GM21447 (cell line): ENCODE results near the gene TRIM68.

ENCODE experiments used
- ATAC-seq: cut with Tn5 transposase; IDR thresholded peaks from one replicate; pipeline ENCODE4 v1.9.1; 2021; ENCODE audit not compliant: unreplicated experiment

Gene TRIM68

GRCh38 chr11:4607781-4608666 lies at the start of gene TRIM68:
Gene TRIM68 (minus strand): TSS chr11:4608231. CDS start chr11:4605504, 2,727 bp downstream.
- peak; percentile 100 for ATAC-seq

DNA sequence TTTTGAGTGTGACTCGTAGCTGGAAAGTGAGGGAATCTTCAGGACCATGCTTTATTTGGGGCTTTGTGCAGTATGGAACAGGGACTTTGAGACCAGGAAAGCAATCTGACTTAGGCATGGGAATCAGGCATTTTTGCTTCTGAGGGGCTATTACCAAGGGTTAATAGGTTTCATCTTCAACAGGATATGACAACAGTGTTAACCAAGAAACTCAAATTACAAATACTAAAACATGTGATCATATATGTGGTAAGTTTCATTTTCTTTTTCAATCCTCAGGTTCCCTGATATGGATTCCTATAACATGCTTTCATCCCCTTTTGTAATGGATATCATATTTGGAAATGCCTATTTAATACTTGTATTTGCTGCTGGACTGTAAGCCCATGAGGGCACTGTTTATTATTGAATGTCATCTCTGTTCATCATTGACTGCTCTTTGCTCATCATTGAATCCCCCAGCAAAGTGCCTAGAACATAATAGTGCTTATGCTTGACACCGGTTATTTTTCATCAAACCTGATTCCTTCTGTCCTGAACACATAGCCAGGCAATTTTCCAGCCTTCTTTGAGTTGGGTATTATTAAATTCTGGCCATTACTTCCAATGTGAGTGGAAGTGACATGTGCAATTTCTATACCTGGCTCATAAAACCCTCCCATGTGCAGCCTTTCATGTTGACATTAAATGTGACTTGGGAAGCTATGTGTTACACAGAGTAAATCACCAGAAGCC lies 46.8 kb upstream of the TRIM68 start:
- no peak for ATAC-seq

GRCh38 chr11:4647766-4648165 lies 39.7 kb upstream of the TRIM68 start:
- ATAC-seq, result no peak

- no peak for ATAC-seq
Observed at GRCh38 chr11:4645974-4646373, 37.9 kb upstream of the TRIM68 start.

- no peak for ATAC-seq
Observed at GRCh38 chr11:4644233-4644632, 36.2 kb upstream of the TRIM68 start.

DNA sequence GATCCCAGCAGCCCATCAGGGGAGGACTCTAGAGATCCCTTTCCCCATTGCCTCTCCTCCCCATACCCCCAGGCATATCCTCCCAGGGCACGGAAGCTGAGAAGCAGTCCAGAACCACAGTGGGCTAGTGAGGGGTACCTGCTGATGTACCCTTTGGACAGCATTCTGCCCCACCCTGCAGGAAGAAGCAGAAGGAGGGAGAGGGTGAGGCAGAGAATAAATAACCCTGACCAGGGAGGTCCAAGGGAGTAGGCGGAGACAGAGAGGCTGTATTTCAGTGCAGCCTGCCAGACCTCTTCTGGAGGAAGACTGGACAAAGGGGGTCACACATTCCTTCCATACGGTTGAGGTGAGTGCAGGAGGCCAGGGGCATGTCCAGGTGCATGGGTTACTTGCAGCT lies 35.7 kb upstream of the TRIM68 start, which contains the start of gene OR51E1:
OR51E1 (plus strand) TSS at position 301 of the 400 bp plus-strand sequence. CDS start 8,545 bp downstream, outside the sequence.
- ATAC-seq, result no peak

DNA sequence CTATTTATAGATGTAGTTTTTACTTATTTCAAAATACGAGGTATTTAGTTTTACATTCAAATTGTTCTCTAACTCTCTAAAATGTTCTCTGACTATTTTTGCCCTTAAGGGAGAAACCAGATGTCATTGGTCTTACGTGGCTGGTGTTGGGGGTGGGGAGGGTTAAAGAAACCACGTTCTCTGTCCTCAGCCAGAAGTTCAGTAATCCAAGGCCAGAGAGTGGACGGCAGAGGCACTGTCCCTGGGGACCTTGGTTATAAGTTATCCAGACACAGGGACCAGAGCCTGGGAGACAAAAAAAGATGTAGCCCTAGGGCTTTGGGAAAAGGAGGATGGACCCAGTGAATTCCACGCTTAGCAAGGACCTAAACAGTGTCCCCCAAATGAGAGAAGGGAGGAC lies 35.0 kb upstream of the TRIM68 start:
- no peak for ATAC-seq

DNA sequence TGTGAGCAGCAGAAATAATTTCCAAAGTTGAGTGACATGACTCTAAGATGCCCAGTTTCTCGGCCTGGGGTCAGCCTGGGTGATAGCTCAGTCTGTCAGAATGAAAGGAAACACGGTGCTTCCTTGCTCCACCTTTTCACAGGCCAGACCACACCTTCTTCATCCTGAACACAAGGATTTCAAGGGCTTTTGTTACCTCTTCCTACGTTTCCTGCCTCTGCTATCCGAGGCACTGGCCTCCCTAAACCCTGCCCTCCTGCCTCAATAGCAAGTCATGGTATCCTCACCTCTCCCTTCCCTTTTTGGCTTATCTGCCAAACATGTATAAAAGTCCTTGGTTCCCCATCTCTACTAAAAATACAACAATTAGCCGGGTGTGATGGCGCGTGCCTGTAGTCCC lies 34.0 kb upstream of the TRIM68 start:
- ATAC-seq, result no peak

GRCh38 chr11:4641501-4641900 lies 33.5 kb upstream of the TRIM68 start:
- no peak for ATAC-seq

GRCh38 chr11:4639931-4640330 lies 31.9 kb upstream of the TRIM68 start:
- ATAC-seq, result no peak

DNA sequence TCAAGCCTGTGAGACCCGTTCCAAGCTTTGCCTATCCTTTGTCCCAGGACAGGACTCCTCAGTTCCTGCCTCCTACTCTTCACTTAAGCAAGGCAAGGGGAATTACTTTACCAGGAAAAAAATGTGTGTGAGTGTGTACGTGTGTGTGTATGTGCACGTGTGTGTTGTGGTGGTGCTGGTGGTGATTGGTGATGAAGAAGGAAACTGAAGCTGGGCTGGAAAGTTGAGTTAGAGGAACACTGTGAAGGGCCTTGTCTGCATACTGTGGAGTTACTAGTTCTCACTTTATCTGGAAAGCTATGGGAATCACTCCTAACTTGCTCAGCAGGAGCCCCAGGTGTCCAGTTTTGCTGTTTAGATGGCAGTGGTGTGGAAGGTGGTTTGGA lies 29.6 kb upstream of the TRIM68 start:
- no peak for ATAC-seq

- ATAC-seq, result peak; percentile 93
Observed at GRCh38 chr11:4636962-4637661, 29.1 kb upstream of the TRIM68 start, which contains the start of gene OR51D1. Gene OR51D1 (plus strand): TSS chr11:4637477. CDS start chr11:4639791, 2,314 bp downstream.

DNA sequence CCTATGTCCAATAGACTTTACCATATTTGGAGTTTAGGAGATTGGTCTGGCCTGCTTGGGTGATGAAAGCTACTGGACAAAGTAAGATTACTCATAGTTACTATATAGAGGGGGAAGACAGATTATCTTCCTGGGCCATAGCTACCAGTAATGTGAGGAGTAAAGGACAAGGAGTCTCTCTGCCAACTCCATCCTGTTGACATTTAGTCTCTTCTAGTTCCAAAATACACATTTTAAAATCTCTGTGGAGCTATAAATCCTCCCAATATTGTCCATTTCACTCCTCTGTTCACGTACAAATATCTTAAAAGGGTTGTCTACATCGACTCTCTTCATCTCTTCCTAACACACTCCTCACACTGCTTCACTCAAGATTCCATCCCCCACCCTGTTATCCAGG lies 28.1 kb upstream of the TRIM68 start:
- no peak for ATAC-seq

DNA sequence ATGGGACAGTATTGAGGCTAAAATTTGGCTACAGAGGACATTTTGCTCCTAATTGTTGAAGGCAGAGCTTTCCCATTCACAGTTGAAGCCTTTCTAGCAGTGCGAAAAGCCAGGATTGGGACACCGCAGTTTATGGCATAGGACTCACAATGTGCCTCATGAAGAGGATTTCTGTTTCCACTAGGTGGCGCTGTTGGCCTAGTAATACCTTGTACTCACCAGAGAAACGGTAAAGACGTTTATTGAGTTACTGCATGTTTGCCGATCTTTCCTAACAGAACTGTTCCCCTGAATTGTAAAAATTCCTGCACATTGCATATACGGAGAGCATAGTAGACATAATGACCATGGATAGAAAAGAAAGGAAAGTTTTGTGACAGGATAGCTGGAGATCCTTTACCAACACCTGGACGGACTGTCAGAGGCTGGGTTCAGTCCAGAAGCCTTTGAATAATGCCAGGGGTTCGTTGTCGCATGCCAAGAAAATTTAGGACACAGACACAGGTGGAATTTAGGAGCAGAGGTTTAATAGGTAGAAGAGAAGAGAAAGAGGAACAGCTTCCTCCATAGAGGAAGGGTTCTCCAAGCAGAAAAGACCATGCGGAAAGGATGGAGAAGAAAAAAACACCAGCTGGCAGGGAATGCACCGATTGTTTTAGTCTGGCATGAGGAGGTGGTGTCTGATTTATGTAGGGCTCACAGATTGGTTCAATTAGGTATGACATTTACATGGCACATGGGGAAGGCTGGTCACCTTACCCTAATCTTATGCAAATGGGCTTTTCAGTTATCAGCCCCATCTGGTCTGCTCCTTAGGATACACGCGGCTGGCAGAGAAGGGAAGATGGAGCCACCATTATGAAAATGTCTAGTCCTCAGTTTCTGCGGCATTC lies 18.4 kb upstream of the TRIM68 start:
- no peak for ATAC-seq

GRCh38 chr11:4619514-4619913 lies 11.5 kb upstream of the TRIM68 start:
- ATAC-seq, result no peak

DNA sequence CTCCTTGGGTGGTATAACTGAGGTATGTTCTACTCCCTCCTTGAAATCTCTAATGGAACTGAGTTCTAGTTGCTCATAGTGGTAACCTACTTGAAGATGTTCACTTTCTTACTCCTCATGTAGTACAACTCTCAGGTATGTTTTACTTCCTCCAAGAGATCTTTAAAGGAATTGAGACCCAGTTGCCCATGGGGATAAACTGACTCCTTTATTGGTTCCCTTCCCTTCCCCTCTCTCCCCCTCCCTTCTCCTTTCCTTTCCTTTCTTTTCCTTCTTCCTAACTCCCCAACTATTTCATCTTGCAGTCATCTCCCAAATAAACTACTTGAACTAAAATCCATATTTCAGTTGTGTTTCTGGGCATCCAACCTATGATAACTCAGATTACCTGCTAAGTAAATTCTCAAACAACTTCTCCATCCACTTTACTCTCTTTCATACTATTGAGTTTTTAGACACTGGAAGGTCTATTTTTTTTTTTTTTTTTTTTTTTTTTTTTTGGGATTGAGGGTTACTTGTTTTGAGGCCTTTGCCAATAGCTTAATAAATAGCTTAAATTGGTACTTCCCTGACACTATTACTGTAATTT lies 7.9 kb upstream of the TRIM68 start:
- no peak for ATAC-seq

DNA sequence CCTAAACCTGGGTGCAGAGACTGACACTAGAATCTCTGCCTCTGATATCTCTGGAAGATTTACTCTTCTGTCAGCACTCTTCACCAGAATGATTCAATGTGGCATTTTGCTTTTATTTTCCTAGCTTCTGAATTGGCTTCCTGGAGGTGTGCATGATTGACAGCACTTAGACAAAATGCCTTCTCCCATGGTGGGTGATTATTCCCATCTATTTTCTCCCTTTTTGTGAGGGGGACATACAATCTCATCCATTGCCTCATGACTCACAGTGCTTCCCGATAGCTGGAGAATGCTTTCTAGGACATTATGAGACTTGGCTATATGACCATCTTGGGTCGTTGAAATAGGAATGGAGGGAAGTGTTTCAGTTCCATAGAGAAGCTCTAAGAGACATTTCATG lies 4.0 kb upstream of the TRIM68 start:
- ATAC-seq, result no peak

DNA sequence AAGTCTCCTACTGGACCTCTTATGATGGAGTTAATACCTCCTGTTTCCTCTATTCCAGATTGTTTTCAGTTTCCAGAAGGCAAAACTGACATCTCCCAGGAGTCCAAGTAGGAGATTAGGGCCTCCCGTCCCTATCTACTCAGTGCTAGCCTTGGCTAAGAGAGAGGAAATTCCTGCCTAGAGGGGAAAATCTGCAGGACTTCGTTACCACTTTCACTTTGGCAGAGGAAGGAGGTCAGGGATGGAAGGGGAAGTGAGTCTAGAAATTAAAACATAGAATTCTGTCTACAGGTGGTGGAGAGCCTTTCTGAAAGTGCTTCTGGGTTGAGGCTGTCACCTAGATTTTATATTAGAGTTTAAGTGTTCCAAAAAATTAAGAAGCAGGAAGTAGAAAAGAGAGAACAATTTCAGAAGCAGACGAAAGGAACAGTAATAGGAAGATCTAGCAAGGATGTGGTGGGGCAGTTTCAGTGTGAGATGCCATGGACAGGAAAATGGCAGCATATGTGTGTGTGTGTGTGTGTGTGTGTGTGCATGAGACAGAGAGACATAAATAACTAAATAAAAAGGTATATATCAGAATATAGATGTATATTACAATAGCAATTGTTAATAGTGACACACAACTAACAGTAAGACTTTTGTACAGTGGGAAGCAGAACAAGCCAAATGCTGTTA lies 2.4 kb upstream of the TRIM68 start:
- ATAC-seq, result no peak

DNA sequence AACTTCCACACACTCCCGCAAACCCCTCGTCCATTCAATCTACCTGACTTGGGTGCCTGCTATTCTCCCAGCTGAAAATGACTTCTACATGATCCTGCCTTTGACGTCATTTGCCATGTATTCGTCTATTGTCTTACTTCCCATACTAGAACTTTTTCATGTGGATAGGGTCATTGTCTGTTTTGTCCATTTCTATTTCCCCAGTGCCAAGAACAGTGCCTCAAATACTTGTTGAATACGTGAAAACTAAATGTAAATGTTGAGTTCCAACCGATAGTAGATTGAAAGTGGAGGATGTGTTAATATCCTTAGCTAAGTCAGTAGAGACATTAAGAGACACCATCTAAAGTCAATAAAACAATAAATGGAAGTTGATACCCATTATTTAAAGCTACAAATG lies 935 bp downstream of the TRIM68 start:
- ATAC-seq, result no peak
